Measurements from ENCODE around the gene PNMA6E.

PNMA6E gene

GRCh38 chrX:153401133-153401764 is at the start of gene PNMA6E:
PNMA6E (minus strand) TSS chrX:153401350; CDS start chrX:153398849, 2,501 bp downstream.
- DNase-seq (ENCODE audit: low read depth in 2 of 2), result no peak

- DNase-seq (ENCODE audit: low read depth in 2 of 2), result no peak
Observed at GRCh38 chrX:153450949-153451277, 49.8 kb upstream of the PNMA6E start.

DNA sequence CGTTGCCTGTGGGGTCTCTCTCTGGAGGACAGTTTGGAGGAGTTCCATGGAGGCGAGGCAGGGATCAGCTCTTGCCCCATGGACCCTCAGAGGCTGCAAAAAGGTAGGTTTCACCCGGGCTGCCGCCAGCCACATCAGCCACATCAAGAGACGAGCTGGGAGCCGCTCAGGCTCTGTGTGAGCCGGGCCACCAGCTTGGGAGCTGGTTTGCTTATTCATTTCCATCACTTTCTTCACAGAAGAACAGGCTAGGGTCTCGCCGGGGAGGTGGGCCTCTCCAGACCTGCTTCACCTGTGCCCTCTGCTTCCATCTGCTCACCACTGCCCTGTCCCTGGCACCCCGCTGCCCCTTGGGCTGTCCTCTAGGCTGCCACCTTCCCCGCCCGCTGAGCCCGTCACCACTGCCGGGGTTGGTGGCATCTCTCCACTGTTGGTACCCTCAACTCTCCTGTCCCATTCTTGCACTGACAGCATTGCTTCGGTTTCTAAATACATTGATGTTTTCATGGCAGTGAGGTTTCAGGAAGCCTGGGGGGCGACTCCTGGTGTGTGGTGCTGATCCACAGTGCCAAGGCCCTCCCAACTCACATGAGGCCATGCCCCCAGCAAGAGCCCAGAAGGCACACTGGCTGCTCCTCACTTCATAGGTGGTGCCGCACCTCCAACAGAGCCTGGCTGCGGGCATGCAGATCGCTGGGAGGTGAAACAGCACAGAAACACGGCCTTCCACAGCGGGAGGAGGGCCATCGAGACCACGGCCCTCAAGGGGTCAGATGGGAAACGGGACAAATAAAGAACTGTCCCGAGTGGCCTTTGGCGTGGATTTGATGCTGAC is 49.2 kb upstream of the PNMA6E start:
- no peak for DNase-seq (ENCODE audit: low read depth in 2 of 2)

DNA sequence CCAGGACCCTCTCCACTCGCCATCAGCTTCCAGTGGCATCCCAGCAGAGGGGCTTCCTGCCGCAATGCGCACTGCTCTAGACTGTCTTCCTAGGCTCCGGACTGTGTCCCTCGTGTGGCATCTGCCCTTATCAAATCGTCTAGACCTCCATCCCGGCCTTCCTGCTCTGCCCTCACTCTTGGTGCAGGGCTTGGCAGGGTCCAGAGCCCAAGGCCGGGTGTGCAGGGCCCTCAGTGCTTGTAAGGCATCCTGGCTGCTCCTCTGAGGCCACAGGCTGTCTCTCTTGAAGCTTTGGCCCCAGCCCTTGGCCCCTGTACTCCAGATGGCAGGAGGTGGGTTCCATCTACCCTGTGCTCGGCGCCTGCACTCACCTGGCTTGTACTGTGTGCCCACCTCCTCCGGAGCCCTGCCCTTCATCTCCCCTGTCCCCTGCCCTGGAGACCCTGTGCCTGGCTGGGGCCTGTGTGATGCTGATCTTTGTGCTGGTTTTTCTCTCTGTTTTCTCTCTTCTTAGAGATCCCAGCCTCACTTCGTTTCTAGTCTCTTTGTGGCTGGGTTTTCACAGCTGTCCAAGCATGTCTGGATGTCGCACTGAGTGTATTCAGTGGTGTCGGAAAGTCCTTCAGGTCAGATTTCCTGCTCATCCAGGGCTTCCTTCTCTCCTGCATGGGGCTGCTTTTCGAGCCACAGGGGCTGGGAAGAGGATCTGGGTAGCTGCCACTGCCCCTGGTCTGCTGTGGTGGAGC is 48.4 kb upstream of the PNMA6E start:
- no peak for DNase-seq (ENCODE audit: low read depth in 2 of 2)

- DNase-seq (ENCODE audit: low read depth in 2 of 2), result no peak
Observed at GRCh38 chrX:153448556-153449367, 47.6 kb upstream of the PNMA6E start.

DNA sequence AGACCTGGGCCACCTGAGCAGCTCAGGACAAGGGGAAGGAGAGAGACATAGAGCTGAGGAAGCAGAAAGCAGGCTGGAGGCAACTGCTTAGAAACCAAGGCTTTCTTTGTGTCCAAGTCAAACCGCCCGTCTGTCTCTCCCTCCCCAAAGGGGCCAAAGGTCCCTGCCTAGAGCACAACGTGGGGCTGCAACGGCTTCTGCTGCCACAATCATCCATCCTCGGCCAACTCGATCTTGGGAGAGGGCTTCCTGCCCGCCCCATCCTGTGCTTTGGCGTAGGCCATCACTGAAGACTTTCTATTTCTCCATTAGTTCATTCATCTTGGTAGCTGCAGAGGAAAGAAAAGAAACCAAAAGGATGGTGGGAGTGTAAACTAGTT is 46.4 kb upstream of the PNMA6E start:
- no peak for DNase-seq (ENCODE audit: low read depth in 2 of 2)

DNA sequence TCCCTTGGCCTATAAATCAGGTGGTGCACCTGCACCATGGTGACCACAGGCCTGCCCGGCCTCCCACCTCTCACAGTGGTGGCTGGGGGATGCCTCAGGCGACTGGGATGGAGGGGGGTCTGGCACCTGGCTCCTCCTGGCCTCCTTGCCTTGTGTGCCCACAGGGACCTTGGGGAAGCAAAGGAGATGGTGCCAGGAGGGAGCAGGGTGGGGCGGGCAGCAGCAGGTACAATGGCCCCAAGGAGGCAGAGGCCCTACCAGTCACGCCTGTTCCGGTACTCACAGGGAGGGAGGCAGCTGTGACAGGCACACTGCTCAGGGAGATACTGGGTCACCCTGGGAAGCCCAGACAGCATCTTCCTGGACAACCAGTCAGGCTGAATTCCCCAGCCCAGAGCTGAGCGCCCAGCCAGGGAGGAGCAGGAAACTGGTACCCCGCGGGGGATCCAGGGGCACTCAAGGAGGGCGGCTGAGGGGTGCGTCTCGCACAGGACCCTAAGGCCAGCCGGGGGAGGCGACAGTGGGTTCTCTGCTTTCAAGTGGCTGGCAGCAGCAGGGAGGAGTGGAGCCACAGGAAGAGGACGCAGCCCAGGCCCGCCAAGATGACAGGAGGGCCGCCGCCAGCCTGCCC is 45.9 kb upstream of the PNMA6E start:
- no peak for DNase-seq (ENCODE audit: low read depth in 2 of 2)

GRCh38 chrX:153446636-153446936 is 45.4 kb upstream of the PNMA6E start:
- no peak for DNase-seq (ENCODE audit: low read depth in 2 of 2)

DNA sequence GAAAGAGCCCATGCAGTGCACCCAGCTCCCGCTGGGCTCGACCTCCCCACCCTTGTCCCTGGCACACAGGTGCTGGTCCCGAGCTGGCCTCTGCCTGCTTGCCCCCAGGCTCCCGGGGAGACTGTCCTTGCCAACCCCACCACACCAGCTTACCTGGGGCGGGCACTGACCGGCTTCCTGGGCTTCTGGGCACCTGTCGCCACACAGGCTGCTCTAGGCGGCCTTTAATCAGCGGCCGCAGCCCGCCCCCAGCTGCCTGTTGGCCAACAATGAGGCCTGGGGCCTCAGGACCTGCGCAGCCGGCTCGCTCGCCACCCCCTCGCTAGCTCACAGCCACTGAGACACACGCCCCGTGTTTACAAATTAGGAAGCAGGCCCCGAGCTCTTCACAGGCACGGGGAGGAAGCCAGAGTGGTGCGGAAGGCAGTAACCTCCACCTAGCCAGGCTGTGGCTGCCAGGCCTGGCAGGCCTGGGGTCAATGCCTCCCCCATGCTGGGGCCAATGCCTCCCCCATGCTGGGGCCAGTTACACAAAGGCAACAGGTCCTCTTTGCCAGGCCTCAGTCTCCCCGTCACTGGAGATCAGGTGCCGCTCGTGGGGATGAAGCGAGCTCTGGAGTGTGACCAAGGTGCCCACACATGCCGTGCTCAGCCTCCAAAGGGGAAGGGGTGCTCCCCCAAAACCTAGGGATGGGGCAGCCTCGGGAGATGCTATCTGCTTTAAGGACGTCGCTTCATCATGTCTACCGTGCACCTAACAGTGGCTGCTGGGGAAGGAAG is 44.9 kb upstream of the PNMA6E start, which contains the start of gene TREX2:
Gene TREX2, minus strand, starts transcription at position 201 of the 780 bp plus-strand sequence. CDS start 626 bp downstream, outside the sequence.
- no peak for DNase-seq (ENCODE audit: low read depth in 2 of 2)

DNA sequence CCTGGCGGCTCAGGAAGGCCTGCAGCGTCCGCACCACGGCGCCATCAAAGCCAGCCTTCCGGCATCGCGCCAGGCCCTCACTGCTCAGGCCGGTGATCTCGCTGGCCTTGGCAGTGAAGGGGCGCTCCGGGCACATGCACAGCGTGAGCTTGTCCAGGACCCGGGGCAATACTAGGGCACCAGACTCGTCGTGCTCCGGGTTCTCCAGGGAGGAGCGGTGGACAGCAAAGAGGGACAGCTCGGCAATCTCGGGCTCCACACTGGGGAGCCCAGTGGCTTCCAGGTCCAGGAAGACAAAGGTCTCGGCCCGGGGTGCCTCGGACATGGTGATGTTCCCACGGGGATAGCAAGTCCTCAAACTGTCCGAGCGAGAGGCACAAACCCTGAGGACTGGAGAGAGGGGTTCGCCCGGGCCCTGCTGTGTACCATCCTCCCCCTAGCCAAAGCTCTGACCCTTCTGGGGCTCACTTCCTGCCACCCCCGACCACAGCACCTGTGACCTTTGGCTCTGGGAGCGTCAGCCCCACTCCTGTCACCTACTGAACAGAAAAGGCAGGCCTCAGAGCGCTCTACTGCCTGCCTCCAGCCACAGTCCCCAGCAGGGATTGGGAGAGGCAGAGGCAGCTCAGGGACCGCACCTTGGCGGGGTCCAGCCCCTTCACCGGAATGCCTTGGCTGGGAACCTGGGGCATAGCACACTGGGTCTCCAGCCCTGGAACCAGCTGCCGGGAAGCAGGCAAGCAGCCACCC is 44.1 kb upstream of the PNMA6E start:
- no peak for DNase-seq (ENCODE audit: low read depth in 2 of 2)

- no peak for DNase-seq (ENCODE audit: low read depth in 2 of 2)
Observed at GRCh38 chrX:153444333-153445011, 43.3 kb upstream of the PNMA6E start.

GRCh38 chrX:153443476-153444332 is 42.6 kb upstream of the PNMA6E start:
- no peak for DNase-seq (ENCODE audit: low read depth in 2 of 2)

DNA sequence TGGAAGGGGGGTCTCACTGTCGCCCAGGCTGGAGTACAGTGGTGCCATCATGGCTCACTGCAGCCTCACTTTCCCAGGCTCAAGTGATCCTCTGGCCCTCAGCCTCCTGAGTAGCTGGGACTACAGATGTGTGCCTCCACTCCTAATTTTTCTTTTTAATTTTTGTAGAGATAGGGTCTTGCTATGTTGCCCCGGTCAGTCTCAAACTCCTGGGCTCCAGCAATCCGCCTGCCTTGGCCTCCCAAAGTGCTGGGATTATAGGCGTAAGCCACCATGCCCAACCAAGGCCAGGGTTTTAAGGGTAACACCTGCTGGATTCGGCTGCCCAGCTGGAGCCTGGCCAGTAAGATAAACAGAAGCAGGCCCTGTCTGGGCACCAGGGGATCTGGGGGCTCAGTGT is 41.3 kb upstream of the PNMA6E start:
- no peak for DNase-seq (ENCODE audit: low read depth in 2 of 2)

- DNase-seq (ENCODE audit: low read depth in 2 of 2), result no peak
Observed at GRCh38 chrX:153441981-153442380, 40.8 kb upstream of the PNMA6E start.

DNA sequence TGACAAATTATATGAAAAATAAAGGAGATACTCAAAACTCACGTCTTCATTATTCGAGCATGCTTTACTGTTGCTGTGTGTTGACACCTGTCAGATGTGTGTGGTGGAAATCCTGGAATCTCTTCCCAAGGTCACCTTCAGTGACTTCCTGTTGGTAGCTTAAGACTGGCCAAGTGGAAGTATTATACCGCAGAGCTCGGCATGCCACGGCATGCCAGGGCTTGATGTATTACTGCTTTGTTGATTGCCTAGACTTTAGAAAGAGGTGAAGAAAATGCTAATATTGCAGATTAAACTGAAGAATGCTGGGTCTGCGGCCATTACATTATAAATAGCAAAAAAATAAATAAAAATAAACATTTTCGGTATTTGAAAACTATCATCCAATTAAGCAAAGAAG is 40.1 kb upstream of the PNMA6E start:
- no peak for DNase-seq (ENCODE audit: low read depth in 2 of 2)

DNA sequence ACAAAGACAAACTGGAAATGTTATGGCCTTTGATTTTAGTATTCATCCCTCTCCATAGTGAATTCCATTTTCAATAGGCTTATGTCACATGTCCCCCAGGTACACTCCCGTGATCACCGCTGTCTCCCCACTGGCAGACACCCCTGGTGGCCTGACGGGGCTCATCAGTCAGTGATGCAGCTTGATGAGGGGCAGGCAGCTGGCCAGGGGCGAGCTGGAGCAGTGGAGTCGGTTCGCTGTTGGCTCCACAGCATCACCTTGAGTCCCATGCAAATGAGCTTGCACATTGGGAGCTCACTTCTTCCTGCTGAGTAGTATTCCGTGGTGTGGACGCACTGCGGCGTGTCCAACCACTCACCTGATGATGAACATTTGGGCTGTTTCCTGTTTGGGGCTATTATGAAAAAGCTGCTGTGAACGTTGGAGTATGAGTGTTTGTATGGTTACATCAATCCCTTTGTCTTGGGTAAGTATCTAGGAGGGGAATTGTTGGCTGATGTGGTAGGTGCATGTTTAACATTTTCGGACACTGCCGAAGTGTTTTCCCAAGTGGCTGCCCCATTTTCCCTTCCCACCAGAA is 39.5 kb upstream of the PNMA6E start:
- no peak for DNase-seq (ENCODE audit: low read depth in 2 of 2)

- no peak for DNase-seq (ENCODE audit: low read depth in 2 of 2)
Observed at GRCh38 chrX:153439977-153440376, 38.8 kb upstream of the PNMA6E start.

- DNase-seq (ENCODE audit: low read depth in 2 of 2), result no peak
Observed at GRCh38 chrX:153438532-153438931, 37.4 kb upstream of the PNMA6E start.
